Activated naive CD8-positive, alpha-beta T cell treated with anti-CD3 and anti-CD28 coated beads, Interleukin-2, amount 50 U/mL, for 24 hours (primary cell): Measurements from ENCODE around the gene AMD1.

Experiments
- ATAC-seq: fragments of 150-1000 bp; cut with Tn5 transposase; one replicate; pipeline ENCODE4 v1.10.0; 2021
- DNase-seq: peaks from one replicate; pipeline ENCODE4 v3.0.0; 2021
- H3K27ac Mint-ChIP-seq: one replicate; pipeline ENCODE4 v1.8.0; 2021; ENCODE audit warnings: mild to moderate bottlenecking, mixed read lengths
- H3K27me3 Mint-ChIP-seq: one replicate; pipeline ENCODE4 v1.8.0; 2021; ENCODE audit warnings: mixed read lengths
- H3K36me3 Mint-ChIP-seq: one replicate; pipeline ENCODE4 v1.8.0; 2021; ENCODE audit warnings: low read depth, mixed read lengths
- H3K4me1 Mint-ChIP-seq: one replicate; pipeline ENCODE4 v1.8.0; 2021; ENCODE audit warnings: mixed read lengths
- H3K4me3 Mint-ChIP-seq: one replicate; pipeline ENCODE4 v1.8.0; 2021; ENCODE audit warnings: mild to moderate bottlenecking, moderate library complexity, mixed read lengths
- H3K9me3 Mint-ChIP-seq: one replicate; pipeline ENCODE4 v1.8.0; 2021; ENCODE audit warnings: mixed read lengths

AMD1 gene

GRCh38 chr6:110864824-110865223 lies 9.8 kb upstream of the AMD1 start:
- no peak for DNase-seq
- no peak for ATAC-seq
- Mint-ChIP-seq H3K36me3 (no peaks in the 10 kb centered on the region), H3K27me3 (no peaks in the 10 kb centered on the region), H3K4me1 (peaks cover 9% of the 10 kb centered on the region), H3K27ac (no peak overlapping the region), H3K4me3 (no peak overlapping the region), H3K9me3 (no peaks in the 10 kb centered on the region)

DNA sequence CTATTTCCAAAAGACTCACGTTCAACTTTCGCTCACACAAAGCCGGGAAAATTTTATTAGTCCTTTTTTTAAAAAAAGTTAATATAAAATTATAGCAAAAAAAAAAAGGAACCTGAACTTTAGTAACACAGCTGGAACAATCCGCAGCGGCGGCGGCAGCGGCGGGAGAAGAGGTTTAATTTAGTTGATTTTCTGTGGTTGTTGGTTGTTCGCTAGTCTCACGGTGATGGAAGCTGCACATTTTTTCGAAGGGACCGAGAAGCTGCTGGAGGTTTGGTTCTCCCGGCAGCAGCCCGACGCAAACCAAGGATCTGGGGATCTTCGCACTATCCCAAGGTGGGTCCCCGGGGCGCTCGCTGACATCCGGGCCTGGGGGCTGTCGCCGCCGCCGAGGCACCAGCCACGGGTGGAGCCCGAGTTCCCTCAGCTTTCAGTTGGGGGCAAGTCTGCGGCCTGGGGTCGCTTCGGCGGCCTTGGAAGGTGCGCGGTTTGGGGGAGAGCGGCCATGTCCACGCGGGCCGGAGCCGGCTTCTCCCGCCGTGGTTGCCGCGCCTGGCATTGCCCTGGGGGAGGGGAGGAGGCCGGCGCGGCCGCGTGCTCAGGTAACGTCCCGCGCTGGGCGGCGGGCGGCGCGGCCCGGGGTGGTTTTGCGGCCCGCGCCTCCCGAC lies 429 bp downstream of the AMD1 start:
- Mint-ChIP-seq H3K4me1 (peaks cover 43% of the 10 kb centered on the region), H3K9me3 (no peaks in the 10 kb centered on the region), H3K27ac (peak overlapping the region; percentile 97), H3K4me3 (peak overlapping the region; percentile 97), H3K27me3 (peaks cover 2% of the 10 kb centered on the region), H3K36me3 (peaks cover 35% of the 10 kb centered on the region)
- DNase-seq (peak; percentile 53), ATAC-seq (peak; percentile 2)

DNA sequence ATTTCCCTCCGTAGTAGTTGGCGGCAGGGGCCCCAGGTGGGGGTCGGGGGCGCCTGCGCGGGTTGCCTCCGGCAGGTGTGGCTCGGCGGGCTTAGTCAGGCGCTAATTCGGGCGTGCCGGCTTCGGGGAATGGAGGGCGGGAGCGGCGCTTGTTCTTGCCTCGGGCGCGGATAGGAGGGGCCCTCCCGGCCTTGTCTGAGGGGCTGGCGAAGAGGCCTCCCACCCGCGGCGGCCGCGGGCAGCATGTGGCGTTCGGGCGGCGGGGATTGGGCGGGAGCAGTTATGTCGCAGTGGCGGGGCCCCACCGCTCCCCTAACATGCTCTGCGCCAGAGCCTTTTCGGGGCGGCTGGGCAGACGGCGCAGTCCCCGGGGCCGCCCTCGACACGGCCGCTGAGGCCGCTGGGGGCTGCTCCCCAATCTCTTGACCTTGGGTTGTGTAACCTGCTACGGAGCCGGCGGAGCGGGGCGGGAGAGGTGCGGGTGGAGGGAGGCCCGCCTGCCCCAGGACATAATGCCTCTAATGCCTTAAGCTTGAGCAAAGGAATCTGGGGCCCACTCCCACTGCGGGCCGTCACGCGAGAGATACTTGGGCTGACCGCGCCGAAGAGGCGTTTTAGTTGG lies 1.1 kb downstream of the AMD1 start:
- Mint-ChIP-seq H3K9me3 (no peaks in the 10 kb centered on the region), H3K4me1 (peaks cover 49% of the 10 kb centered on the region), H3K27ac (peak overlapping the region; percentile 97), H3K36me3 (peaks cover 41% of the 10 kb centered on the region), H3K27me3 (peaks cover 2% of the 10 kb centered on the region), H3K4me3 (peak overlapping the region; percentile 97)
- peak; percentile 65 for DNase-seq
- peak; percentile 27 for ATAC-seq

DNA sequence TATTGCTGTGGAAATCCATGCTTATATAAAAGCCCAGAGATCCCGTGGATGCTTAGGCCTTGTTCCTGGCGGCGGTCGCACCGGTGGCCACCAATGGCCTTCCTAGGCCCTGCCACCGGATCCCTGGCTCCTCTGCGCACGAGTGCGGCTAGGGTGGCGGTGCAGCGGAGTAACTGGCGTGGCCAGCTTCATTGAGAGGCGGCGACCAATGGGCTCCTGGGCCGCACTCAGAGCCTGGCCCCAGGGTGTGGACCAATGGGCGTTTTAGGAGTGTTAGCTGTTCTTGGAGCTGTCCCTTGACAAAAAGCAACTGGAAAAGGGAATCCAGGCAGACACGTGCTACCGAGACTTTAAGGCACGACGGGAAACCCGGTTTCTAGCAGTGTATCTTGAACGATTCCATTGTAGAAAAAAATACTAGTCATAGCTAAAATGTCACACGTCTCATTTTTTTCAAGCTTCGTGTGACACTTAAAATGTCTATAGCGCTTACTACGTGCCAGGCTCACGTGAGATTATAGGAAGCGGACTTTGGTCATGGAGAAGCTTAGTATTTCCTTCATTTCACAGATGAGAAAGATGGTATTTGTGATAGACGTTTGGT lies 1.7 kb downstream of the AMD1 start:
- Mint-ChIP-seq H3K4me3 (peak overlapping the region; percentile 97), H3K27ac (peak overlapping the region; percentile 97), H3K36me3 (peaks cover 43% of the 10 kb centered on the region), H3K9me3 (no peaks in the 10 kb centered on the region), H3K4me1 (peaks cover 55% of the 10 kb centered on the region), H3K27me3 (peaks cover 2% of the 10 kb centered on the region)
- peak; percentile 71 for DNase-seq
- ATAC-seq = peak; percentile 61

GRCh38 chr6:110876806-110877564 lies 2.4 kb downstream of the AMD1 start:
- peak overlapping the region; percentile 97 for H3K27ac Mint-ChIP-seq
- H3K9me3 Mint-ChIP-seq = no peaks in the 10 kb centered on the region
- H3K27me3 Mint-ChIP-seq = peaks cover 2% of the 10 kb centered on the region
- ATAC-seq = no peak
- peaks cover 43% of the 10 kb centered on the region for H3K36me3 Mint-ChIP-seq
- no peak for DNase-seq
- peaks cover 62% of the 10 kb centered on the region for H3K4me1 Mint-ChIP-seq
- peak overlapping the region; percentile 97 for H3K4me3 Mint-ChIP-seq

DNA sequence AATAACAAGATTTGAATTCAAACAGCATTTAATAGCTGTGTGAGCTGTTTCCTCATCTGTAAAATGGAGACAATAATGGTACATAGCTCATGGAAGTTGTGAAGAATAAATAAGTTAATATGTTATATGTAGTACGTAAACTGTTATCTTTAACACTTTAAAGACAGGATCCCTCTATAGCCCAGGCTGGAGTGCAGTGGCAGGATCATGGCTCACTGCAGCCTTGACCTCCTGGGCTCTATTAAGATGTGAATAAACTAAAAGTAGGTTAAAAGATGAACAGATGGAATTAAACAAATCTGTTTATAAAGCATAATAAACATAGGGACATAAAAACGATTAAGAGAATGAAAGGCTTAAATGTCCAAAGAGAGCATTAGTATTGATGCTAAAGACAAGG lies 3.0 kb downstream of the AMD1 start:
- H3K27me3 Mint-ChIP-seq = peaks cover 2% of the 10 kb centered on the region
- no peaks in the 10 kb centered on the region for H3K9me3 Mint-ChIP-seq
- DNase-seq (no peak), ATAC-seq (no peak)
- H3K4me1 Mint-ChIP-seq = peaks cover 68% of the 10 kb centered on the region
- peak overlapping the region; percentile 97 for H3K4me3 Mint-ChIP-seq
- H3K36me3 Mint-ChIP-seq = peaks cover 45% of the 10 kb centered on the region
- H3K27ac Mint-ChIP-seq = peak overlapping the region; percentile 97

DNA sequence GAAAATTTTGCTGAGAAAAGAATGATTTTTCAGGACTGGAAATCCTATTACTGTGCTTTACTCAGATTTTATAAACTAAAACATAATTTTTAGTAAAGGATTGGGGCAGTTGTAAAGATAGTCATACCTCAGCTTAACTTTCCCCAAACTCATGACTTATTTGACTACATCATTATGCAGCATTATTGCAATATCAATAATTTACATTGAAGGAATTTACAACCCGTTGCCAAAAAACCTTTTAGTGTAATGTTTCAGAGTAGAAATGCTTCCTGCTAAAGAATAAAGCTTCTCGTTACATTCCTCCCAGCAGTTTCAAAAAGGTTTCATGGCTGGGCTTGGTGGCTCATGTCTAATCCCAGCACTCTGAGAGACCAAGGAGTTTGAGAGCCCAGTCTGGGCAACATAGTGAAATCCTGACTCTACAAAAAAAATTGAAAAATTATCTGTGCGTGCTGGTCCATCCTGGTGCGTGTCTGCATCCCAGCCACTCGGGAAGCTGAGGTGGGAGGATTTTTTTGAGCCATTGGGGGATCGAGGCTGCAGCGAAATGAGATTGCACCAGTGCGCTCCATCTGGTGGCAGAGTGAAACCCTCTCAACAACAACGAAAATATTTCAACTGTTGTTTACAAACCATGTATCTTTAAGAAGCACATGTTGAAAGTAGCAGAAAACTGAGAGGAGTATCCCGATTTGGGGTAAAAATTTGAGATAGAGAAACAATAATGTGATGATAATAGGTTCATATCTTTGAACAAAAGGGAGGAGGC lies 4.4 kb downstream of the AMD1 start:
- ATAC-seq (no peak), DNase-seq (no peak)
- Mint-ChIP-seq H3K27me3 (peaks cover 2% of the 10 kb centered on the region), H3K9me3 (no peaks in the 10 kb centered on the region), H3K4me1 (peaks cover 72% of the 10 kb centered on the region), H3K36me3 (peaks cover 51% of the 10 kb centered on the region), H3K27ac (peak overlapping the region; percentile 72), H3K4me3 (peak overlapping the region; percentile 97)

DNA sequence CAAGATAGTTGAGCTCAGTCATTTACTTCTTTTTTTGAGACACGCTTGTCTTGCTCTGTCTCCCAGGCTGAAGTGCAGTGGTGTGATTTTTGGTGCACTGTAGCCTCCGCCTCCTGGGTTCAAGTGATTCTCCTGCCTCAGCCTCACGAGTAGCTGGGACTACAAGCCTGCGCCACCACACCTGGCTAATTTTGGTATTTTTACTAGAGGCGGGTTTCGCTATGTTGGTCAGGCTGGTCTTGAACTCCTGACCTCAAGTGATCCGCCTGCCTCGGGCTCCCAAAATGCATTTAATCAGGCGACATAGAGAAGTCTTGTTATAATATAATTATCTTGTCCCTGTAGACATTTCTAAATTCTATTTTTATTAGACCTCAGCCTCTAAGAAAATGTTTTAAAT lies 6.1 kb downstream of the AMD1 start:
- peaks cover 85% of the 10 kb centered on the region for H3K4me1 Mint-ChIP-seq
- H3K27ac Mint-ChIP-seq = peak overlapping the region; percentile 52

DNA sequence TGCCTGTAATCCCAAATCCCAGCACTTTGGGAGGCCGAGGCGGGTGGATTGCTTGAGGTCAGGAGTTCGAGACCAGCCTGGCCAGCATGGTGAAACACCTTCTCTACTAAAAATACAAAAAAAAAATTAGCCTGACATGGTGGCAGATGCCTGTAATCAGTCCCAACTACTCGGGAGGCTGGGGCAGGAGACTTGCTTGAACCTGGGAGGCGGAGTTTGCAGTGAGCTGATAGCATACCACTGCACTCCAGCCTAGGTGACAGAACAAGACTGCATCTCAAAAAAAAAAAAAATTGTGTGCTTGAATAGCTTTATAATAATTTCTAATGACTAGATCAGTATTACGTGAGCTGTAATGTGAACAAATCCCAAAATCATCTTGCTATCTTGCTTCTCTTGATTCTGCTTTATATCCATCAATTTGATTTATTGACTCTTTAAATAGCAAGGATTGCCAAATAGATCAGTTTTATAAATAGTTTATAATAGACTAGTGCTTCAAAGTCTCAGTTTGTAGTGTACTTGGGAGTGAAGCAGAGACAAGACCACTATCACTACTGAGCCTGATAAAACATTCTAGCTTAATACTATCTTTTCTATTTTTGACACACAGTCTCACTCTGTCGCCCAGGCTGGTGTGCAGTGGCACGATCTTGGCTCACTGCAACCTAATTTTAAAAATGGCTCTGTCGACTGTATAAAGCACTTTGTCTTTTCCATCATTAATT lies 7.1 kb downstream of the AMD1 start:
- peaks cover 53% of the 10 kb centered on the region for H3K36me3 Mint-ChIP-seq
- DNase-seq = no peak
- H3K27me3 Mint-ChIP-seq = no peaks in the 10 kb centered on the region
- no peak for ATAC-seq
- H3K4me3 Mint-ChIP-seq = peak overlapping the region; percentile 34
- no peak overlapping the region for H3K27ac Mint-ChIP-seq
- H3K4me1 Mint-ChIP-seq = peaks cover 91% of the 10 kb centered on the region
- no peaks in the 10 kb centered on the region for H3K9me3 Mint-ChIP-seq

More for the DNA sequence above, 6.1 kb downstream of the AMD1 start:
- Mint-ChIP-seq H3K9me3 (no peaks in the 10 kb centered on the region), H3K27me3 (no peaks in the 10 kb centered on the region), H3K4me3 (peak overlapping the region; percentile 97), H3K36me3 (peaks cover 62% of the 10 kb centered on the region)
- ATAC-seq = no peak
- no peak for DNase-seq

GRCh38 chr6:110882274-110882619 lies 7.7 kb downstream of the AMD1 start:
- ATAC-seq (no peak), DNase-seq (no peak)
- H3K36me3 Mint-ChIP-seq = peaks cover 50% of the 10 kb centered on the region
- H3K4me1 Mint-ChIP-seq = peaks cover 90% of the 10 kb centered on the region
- no peak overlapping the region for H3K27ac Mint-ChIP-seq
- no peaks in the 10 kb centered on the region for H3K9me3 Mint-ChIP-seq
- no peaks in the 10 kb centered on the region for H3K27me3 Mint-ChIP-seq
- peak overlapping the region; percentile 9 for H3K4me3 Mint-ChIP-seq

GRCh38 chr6:110882824-110883554 lies 8.4 kb downstream of the AMD1 start:
- Mint-ChIP-seq H3K4me1 (peaks cover 86% of the 10 kb centered on the region), H3K36me3 (peaks cover 46% of the 10 kb centered on the region), H3K9me3 (no peaks in the 10 kb centered on the region), H3K27ac (peak overlapping the region; percentile 22), H3K4me3 (peak overlapping the region; percentile 9), H3K27me3 (no peaks in the 10 kb centered on the region)
- no peak for DNase-seq
- ATAC-seq = no peak

- Mint-ChIP-seq H3K36me3 (peaks cover 44% of the 10 kb centered on the region), H3K27me3 (no peaks in the 10 kb centered on the region), H3K4me3 (no peak overlapping the region), H3K27ac (peak overlapping the region; percentile 61), H3K9me3 (no peaks in the 10 kb centered on the region), H3K4me1 (peaks cover 81% of the 10 kb centered on the region)
- no peak for DNase-seq
- ATAC-seq = no peak
These were observed 9.7 kb downstream of the AMD1 start for GRCh38 chr6:110884321-110884720.

DNA sequence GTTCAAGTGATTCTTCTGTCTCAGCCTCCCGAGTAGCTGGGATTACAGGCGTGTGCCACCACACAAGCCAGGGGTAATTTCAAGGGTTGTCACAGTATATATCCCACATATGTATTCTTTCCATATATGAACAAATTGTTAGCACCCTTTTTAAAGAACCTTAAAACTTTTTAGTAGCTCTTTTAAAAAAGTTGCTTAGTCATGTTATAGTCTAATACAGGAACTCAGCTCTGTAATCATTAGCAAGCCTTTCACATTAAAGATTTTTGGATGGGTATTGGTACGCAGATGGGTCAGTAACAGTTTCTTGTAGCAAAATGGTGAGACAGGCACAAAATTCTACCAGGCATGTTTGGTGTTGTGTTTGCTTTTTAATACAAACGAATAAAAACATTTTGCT lies 10.9 kb downstream of the AMD1 start:
- Mint-ChIP-seq H3K36me3 (peaks cover 43% of the 10 kb centered on the region), H3K27me3 (no peaks in the 10 kb centered on the region), H3K4me1 (peaks cover 72% of the 10 kb centered on the region), H3K9me3 (no peaks in the 10 kb centered on the region), H3K4me3 (no peak overlapping the region), H3K27ac (peak overlapping the region; percentile 64)
- ATAC-seq (no peak), DNase-seq (no peak)
